ENCODE data around the gene AP2B1. TPM values are rescaled to one million over a fixed set of nuclear protein-coding genes. Genes with fewer than 3 reads are reported as not detected.
A peak's percentile ranks its signal among the peaks of the same experiment; 100 is the strongest.

Gene AP2B1
- total RNA-seq, 1 donor from 2014 or later, result 145 TPM

DNA sequence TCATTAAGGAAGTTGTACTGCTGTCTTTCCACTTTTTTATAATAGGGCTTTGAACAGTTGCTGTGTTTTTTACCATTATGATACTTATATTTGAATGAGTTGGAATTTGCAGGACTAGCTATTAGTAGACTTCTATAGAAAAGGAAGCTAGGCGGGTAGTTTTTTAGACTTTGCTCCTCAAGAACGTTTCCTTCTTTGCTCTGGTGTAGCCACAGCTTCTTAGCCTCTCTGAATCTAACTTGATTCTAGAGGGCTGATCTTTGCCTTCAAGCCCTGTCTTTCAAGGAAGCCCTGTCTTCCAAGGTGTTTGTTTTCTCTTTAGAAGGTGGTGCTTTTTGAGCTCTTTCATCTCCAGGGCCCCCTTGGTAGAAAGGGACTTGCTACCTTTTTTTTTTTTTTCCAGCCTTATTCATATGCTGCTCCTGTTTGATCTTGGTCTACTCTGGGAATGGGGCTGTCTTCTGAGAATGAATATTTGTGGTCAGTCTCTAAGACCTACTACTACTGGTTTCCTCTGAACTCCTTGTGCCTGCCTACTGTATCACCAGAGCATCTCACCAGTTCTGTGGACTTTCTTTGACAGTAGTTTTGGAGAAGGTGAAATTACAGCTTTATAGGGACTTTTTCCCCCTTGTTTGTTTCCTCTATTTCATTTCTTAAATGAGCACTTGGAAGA is 92.0 kb downstream of the AP2B1 start:
- intact Hi-C loops (cut with DNase I), result no loop called here
- peaks cover 74% of the 10 kb centered on the region for H3K36me3 ChIP-seq
- ATAC-seq, result no peak

DNA sequence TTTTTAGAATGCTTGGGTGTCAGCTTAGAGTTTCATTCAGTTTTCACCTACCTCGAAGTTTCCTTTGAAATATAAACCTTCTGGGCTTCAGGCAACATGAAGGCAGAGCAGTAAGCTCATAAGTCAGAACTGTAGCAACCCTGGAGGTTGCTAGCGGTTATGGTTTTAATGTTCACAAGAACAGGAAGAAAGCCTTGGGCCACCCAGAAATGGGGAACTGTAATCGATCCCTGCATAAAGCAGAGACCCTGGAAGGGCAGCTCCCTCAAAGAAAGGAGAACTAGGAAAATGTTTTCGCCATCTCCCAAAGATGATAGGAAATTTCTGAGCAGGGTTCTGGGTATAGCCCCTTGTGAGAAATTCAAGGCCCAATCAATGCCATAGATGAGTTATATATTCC is 96.5 kb downstream of the AP2B1 start:
- TF ChIP-seq, protein P1, sequence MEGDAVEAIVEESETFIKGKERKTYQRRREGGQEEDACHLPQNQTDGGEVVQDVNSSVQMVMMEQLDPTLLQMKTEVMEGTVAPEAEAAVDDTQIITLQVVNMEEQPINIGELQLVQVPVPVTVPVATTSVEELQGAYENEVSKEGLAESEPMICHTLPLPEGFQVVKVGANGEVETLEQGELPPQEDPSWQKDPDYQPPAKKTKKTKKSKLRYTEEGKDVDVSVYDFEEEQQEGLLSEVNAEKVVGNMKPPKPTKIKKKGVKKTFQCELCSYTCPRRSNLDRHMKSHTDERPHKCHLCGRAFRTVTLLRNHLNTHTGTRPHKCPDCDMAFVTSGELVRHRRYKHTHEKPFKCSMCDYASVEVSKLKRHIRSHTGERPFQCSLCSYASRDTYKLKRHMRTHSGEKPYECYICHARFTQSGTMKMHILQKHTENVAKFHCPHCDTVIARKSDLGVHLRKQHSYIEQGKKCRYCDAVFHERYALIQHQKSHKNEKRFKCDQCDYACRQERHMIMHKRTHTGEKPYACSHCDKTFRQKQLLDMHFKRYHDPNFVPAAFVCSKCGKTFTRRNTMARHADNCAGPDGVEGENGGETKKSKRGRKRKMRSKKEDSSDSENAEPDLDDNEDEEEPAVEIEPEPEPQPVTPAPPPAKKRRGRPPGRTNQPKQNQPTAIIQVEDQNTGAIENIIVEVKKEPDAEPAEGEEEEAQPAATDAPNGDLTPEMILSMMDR (IDR thresholded peaks at IDR 0.05), result no peak
- H3K4me3 ChIP-seq, result no peak overlapping the region
- H3K9me3 ChIP-seq, result no peaks in the 10 kb centered on the region
- ATAC-seq (peak in 1 of 2 donors; percentile 45), DNase-seq (no peak)
- H3K27me3 ChIP-seq (ENCODE audit: low read depth), result no peaks in the 10 kb centered on the region
- no peaks in the 10 kb centered on the region for H3K4me1 ChIP-seq
- no peak overlapping the region for H3K27ac ChIP-seq
- peaks cover 97% of the 10 kb centered on the region for H3K36me3 ChIP-seq
- intact Hi-C loops (cut with DNase I), result no loop called here

More for the DNA sequence above, 92.0 kb downstream of the AP2B1 start:
- Histone ChIP-seq H3K4me3 (no peak overlapping the region), H3K27ac (no peak overlapping the region), H3K4me1 (no peaks in the 10 kb centered on the region), H3K27me3 (ENCODE audit: low read depth) (no peaks in the 10 kb centered on the region), H3K9me3 (no peaks in the 10 kb centered on the region)
- DNase-seq, result no peak
- TF ChIP-seq, protein P1 (IDR thresholded peaks at IDR 0.05), result no peak

DNA sequence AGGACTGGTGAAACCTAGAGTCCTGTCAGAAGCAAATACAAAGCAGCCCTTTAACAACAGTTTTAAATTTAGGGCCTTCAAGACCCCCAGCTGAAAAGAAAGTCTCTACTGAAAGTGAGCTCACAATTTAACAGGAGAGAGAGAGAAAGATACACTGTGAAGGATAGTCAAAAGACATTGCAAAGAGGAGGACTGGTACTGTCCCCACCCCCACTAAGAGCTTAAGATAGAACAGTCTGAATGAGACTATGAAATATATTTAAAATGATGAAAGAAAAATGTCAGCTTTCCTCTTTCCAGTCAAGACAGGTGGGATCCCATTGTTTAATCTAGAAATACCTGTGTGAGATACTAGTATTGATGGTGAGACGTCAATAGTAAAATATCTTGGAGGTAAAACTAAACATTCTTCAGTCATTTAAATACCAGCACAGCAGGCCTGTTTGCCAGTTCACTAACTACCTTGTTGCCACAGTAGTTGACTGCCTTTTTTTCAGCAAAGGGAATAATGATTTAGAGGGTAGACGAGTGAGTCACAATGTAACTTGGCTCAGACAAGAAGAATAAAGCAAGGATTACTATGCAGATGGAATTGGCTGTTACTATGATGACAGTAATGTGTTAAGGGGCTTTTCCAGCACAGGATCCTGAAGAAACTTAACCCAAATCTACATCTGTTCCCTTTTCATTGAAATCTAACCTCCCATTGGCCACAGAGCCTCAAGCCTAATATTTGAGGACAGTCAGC is 97.1 kb downstream of the AP2B1 start:
- H3K36me3 ChIP-seq, result peaks cover 97% of the 10 kb centered on the region
- ATAC-seq, result no peak

DNA sequence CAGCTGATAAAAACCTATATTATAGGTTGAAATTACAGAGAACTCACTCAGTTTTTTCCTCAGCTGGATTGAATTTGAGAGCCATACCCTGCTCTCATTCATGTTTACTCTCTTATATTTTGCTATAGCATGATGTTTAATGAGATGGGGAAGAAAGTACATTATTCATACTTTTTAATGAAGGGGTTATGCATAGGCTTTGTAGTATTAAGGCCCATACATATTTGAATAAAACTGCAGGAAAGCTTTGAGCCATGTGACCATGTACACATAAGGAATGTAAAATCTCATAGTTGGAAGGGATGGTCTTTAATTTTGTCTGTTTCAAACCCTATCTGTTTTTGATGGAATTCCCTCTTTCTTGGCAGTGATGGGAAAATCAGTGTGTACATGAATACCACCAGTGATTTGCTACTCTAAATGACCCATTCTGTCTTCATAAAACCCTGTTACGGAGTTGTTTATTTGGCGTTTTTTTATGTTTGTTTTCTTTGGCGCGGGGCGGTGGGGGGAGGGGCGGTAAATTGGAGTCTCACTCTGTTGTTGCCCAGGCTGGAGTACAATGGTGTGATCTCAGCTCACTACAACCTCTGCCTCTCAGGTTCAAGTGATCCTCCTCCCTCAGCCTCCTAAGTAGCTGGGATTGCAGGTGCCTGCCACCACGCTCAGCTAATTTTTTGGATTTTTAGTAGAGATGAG is 105.5 kb downstream of the AP2B1 start:
- intact Hi-C loops (cut with DNase I), result no loop called here
- no peak for DNase-seq
- H3K4me3 ChIP-seq, result no peak overlapping the region
- no peaks in the 10 kb centered on the region for H3K27me3 ChIP-seq (ENCODE audit: low read depth)
- ATAC-seq, result no peak
- no peaks in the 10 kb centered on the region for H3K9me3 ChIP-seq
- no peak overlapping the region for H3K27ac ChIP-seq
- TF ChIP-seq, protein P1 (IDR thresholded peaks at IDR 0.05), result no peak
- H3K36me3 ChIP-seq, result peaks cover 85% of the 10 kb centered on the region
- H3K4me1 ChIP-seq, result no peaks in the 10 kb centered on the region

More for the DNA sequence above, 97.1 kb downstream of the AP2B1 start:
- Histone ChIP-seq H3K27ac (no peak overlapping the region), H3K4me3 (no peak overlapping the region), H3K27me3 (ENCODE audit: low read depth) (no peaks in the 10 kb centered on the region), H3K4me1 (no peaks in the 10 kb centered on the region), H3K9me3 (no peaks in the 10 kb centered on the region)
- TF ChIP-seq, protein P1 (IDR thresholded peaks at IDR 0.05), result no peak
- no peak for DNase-seq
- intact Hi-C loops (cut with DNase I), result no loop called here

DNA sequence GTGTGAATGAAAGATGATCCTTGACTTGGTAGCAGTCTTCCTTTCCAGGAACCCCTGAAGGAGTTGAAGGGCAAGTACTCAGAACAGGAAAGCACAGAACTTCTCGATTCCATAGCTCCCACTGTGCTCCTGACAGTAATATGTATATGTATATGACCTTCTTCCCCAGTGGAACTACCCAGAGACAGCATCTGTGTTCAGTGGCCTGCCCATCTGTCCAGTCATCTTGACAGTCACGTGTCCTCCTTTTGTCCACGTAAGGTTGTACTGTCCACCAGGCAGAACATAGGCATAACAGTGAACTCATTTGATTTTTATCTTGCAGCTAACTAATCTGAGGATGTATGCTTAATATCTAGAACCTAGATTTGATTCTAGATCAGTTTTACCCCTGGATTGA is 106.5 kb downstream of the AP2B1 start:
- TF ChIP-seq, protein P1 (IDR thresholded peaks at IDR 0.05), result no peak
- no peaks in the 10 kb centered on the region for H3K4me1 ChIP-seq
- H3K9me3 ChIP-seq, result no peaks in the 10 kb centered on the region
- no peak overlapping the region for H3K4me3 ChIP-seq
- H3K27me3 ChIP-seq (ENCODE audit: low read depth), result no peaks in the 10 kb centered on the region
- H3K36me3 ChIP-seq, result peaks cover 75% of the 10 kb centered on the region
- intact Hi-C loops (cut with DNase I), result no loop called here
- H3K27ac ChIP-seq, result no peak overlapping the region
- no peak for ATAC-seq
- no peak for DNase-seq

All from lower lobe of right lung (tissue), 2 donors.